HCT116 (cell line): ENCODE measurements around the gene ZSCAN5C. TPM values are rescaled to one million over a fixed set of nuclear protein-coding genes. Genes with fewer than 3 reads are reported as not detected.

Source experiments
- ATAC-seq: fragments of 200-7000 bp; cut with Tn5 transposase; 2 replicates; pipeline ENCODE4 v1.9.1; 2020; ENCODE audit warnings: mild to moderate bottlenecking, moderate library complexity
- Bru-seq: library from RNA; stranded (reverse); fragments of 400-500 nt; gene quantifications from one replicate; lab custom pipeline; 2021; lab: Mats Ljungman, UMichigan
- BruChase-seq, 2 experiments: library from RNA; stranded (reverse); fragments of 400-500 nt; gene quantifications; one replicate each; lab custom pipeline; 2021; lab: Mats Ljungman, UMichigan
- BruUV-seq: library from RNA; stranded (reverse); fragments of 400-500 nt; replicated peaks from 2 replicates; lab custom pipeline; 2021; lab: Mats Ljungman, UMichigan
- CTCF ChIA-PET: fragments of 300-600 bp; sonication (Branson Sonifier 250); formaldehyde crosslinking; loops from one replicate; lab custom pipeline; 2021; ENCODE audit warnings: antibody characterized with exemption; lab: Charles Lee
- POLR2A ChIA-PET: fragments of 300-600, 350-600 bp; sonication (Branson Sonifier 250); formaldehyde crosslinking; loops from one replicate; lab custom pipeline; 2021; ENCODE audit warnings: antibody characterized with exemption; lab: Charles Lee
- RAD21 ChIA-PET, 2 experiments: fragments of 300-600 bp; sonication (Branson Sonifier 250); formaldehyde crosslinking; loops; one replicate each; lab custom pipeline; 2023; ENCODE audit warnings: low total read pairs in 2 of 2; ENCODE audit not compliant: uncharacterized antibody in 2 of 2, unreplicated experiment in 2 of 2, low non-redundant PET in 1 of 2; lab: Charles Lee
- DNase-seq: peaks from one replicate; pipeline ENCODE4 v3.0.0-alpha.2; 2010; ENCODE audit warnings: low read depth, low spot score
- H2AFZ ChIP-seq: fragments of 200-600 bp; shearing (Covaris generic), sonication (generic); 2 replicates; pipeline ENCODE4 v1.6.1; 2017; ENCODE audit warnings: low read depth, mixed run types, mixed read lengths, antibody characterized with exemption, low read length; ENCODE audit not compliant: poor library complexity, severe bottlenecking
- H3K27ac ChIP-seq: 2 replicates; pipeline ENCODE4 v1.5.1; 2012; ENCODE audit warnings: low read depth, low read length
- H3K27me3 ChIP-seq: fragments of 200-600 bp; sonication (generic); 2 replicates; pipeline ENCODE4 v1.6.1; 2016; ENCODE audit warnings: mixed run types, low read length, mixed read lengths; ENCODE audit not compliant: insufficient read depth
- H3K36me3 ChIP-seq, 2 experiments: fragments of 200-500 bp in 1 of 2; fragments of 200-600 bp in 1 of 2; sonication (Bioruptor generic) in 1 of 2; sonication (generic) in 1 of 2; 2 replicates each; pipeline versions ENCODE4 v1.5.1 to v1.6.1; 2014 to 2016; ENCODE audit warnings: low read length in 2 of 2, inconsistent platforms in 1 of 2, mixed read lengths in 1 of 2, mixed run types in 1 of 2; ENCODE audit not compliant: insufficient read depth in 2 of 2, control insufficient read depth in 1 of 2
- H3K4me1 ChIP-seq, 2 experiments: fragments of 200-600 bp in 1 of 2; sonication (generic) in 1 of 2; 2 replicates each; pipeline versions ENCODE4 v1.5.1 to v1.6.1; 2012 to 2017; ENCODE audit warnings: low read length in 2 of 2, inconsistent platforms in 1 of 2, mild to moderate bottlenecking in 1 of 2, mixed read lengths in 1 of 2, mixed run types in 1 of 2, moderate library complexity in 1 of 2; ENCODE audit not compliant: insufficient read depth in 2 of 2, control insufficient read depth in 1 of 2
- H3K4me2 ChIP-seq: fragments of 200-600 bp; sonication (generic); 2 replicates; pipeline ENCODE4 v1.6.1; 2017; ENCODE audit warnings: mixed run types, low read length, mixed read lengths
- H3K4me3 ChIP-seq, 2 experiments: fragments of 200-600 bp in 1 of 2; sonication (generic) in 1 of 2; replicated peaks in 1 of 2; 2 replicates each; pipeline ENCODE4 v1.5.1; 2011 to 2016; ENCODE audit warnings: low read length in 2 of 2, control low read depth in 1 of 2, low read depth in 1 of 2, mild to moderate bottlenecking in 1 of 2, mixed read lengths in 1 of 2, mixed run types in 1 of 2
- H3K79me2 ChIP-seq: fragments of 200-600 bp; sonication (generic); 2 replicates; pipeline ENCODE4 v1.6.1; 2017; ENCODE audit warnings: mild to moderate bottlenecking, mixed run types, low read length, moderate library complexity, mixed read lengths; ENCODE audit not compliant: insufficient read depth
- H3K9ac ChIP-seq: fragments of 200-600 bp; sonication (generic); 2 replicates; pipeline ENCODE4 v1.6.1; 2016; ENCODE audit warnings: low read length, mixed read lengths
- H3K9me2 ChIP-seq: fragments of 200-600 bp; sonication (generic), shearing (Covaris generic); 2 replicates; pipeline ENCODE4 v1.6.1; 2017; ENCODE audit warnings: mixed run types, mild to moderate bottlenecking, moderate library complexity; ENCODE audit not compliant: insufficient read depth
- H3K9me3 ChIP-seq, 2 experiments: fragments of 200-500 bp in 1 of 2; fragments of 200-600 bp in 1 of 2; sonication (Bioruptor generic) in 1 of 2; sonication (generic) in 1 of 2; 2 replicates each; pipeline ENCODE4 v1.6.1; 2014 to 2017; ENCODE audit warnings: low read length in 2 of 2, mixed read lengths in 2 of 2, inconsistent platforms in 1 of 2, low read depth in 1 of 2, mild to moderate bottlenecking in 1 of 2, mixed run types in 1 of 2, moderate library complexity in 1 of 2; ENCODE audit not compliant: control insufficient read depth in 1 of 2, insufficient read depth in 1 of 2
- H4K20me1 ChIP-seq: fragments of 200-600 bp; sonication (generic), shearing (Covaris generic); 2 replicates; pipeline ENCODE4 v1.6.1; 2017; ENCODE audit warnings: mixed run types, mild to moderate bottlenecking, moderate library complexity; ENCODE audit not compliant: insufficient read depth
- CBX3 ChIP-seq: IDR thresholded peaks from 2 replicates; pipeline ENCODE4 v1.6.1; 2012; ENCODE audit warnings: low read depth
- CEBPB ChIP-seq: IDR thresholded peaks from 2 replicates; pipeline ENCODE4 v1.6.1; 2012; ENCODE audit warnings: low read depth
- CTCF ChIP-seq, 3 experiments: fragments of 200-600 bp in 1 of 3; sonication (generic) in 1 of 3; IDR thresholded peaks in 2 of 3; conservative IDR thresholded peaks in 1 of 3; 2 replicates each; pipeline ENCODE4 v1.5.1; 2012 to 2017; ENCODE audit warnings: low read depth in 2 of 3, low read length in 2 of 3, antibody characterized with exemption in 1 of 3, borderline replicate concordance in 1 of 3, control low read depth in 1 of 3, mild to moderate bottlenecking in 1 of 3, mixed read lengths in 1 of 3, mixed run types in 1 of 3, moderate library complexity in 1 of 3; ENCODE audit not compliant: insufficient read depth in 1 of 3
- EZH2 ChIP-seq: fragments of 200-600 bp; sonication (generic); IDR thresholded peaks from 2 replicates; pipeline ENCODE4 v1.6.1; 2017; ENCODE audit warnings: antibody characterized with exemption, mixed run types
- EZH2phosphoT487 ChIP-seq: fragments of 200-600 bp; IDR thresholded peaks from 2 replicates; pipeline ENCODE4 v1.6.1; 2018; ENCODE audit warnings: antibody characterized with exemption, borderline replicate concordance
- RAD21 ChIP-seq: IDR thresholded peaks from 2 replicates; pipeline ENCODE4 v1.6.1; 2012; ENCODE audit warnings: low read depth, mild to moderate bottlenecking
- SIN3A ChIP-seq: IDR thresholded peaks from 2 replicates; pipeline ENCODE4 v1.6.1; 2012; ENCODE audit warnings: low read depth
- TCF7L2 ChIP-seq: IDR thresholded peaks from 2 replicates; pipeline ENCODE4 v1.7.0; 2011; ENCODE audit warnings: borderline replicate concordance, inconsistent platforms; ENCODE audit not compliant: insufficient read depth, insufficient read length; ENCODE audit errors: extremely low read depth
- ZNF274 ChIP-seq: fragments of 200-500 bp; sonication (Bioruptor generic); IDR thresholded peaks from 2 replicates; pipeline ENCODE4 v1.6.1; 2014; ENCODE audit warnings: mild to moderate bottlenecking, low read depth, low read length, inconsistent platforms
- intact Hi-C: fragments of 100-400 bp; cut with micrococcal nuclease; formaldehyde crosslinking; loops from 2 replicates; pipeline ENCODE4 v1.10.0; 2022
- long read RNA-seq: library from polyadenylated mRNA; unstranded; transcript quantifications from one replicate; pipeline ENCODE4 v2.0.0, GENCODE V29; 2021; ENCODE audit not compliant: unreplicated experiment
- polyA plus RNA-seq: library from polyadenylated mRNA; unstranded; fragments of >200 nt; gene quantifications from 2 replicates; pipeline ENCODE4 v1.2.1, GENCODE V29; 2012; ENCODE audit warnings: missing spikeins
- total RNA-seq: library from RNA; stranded (reverse); gene quantifications from one replicate; pipeline ENCODE4 v1.2.1, GENCODE V29; 2021; ENCODE audit not compliant: unreplicated experiment
- TF ChIP-seq, protein P1 (sequence below): IDR thresholded peaks from 2 replicates; pipeline ENCODE4 v1.6.1; 2012; ENCODE audit warnings: low read depth

Gene ZSCAN5C
- total RNA-seq (not detected), Bru-seq, nascent RNA (not detected), BruChase-seq, experiment 1, labeled RNA remaining after a 6-hour chase (not detected), BruChase-seq, experiment 2, labeled RNA remaining after a 2-hour chase (not detected)
- polyA plus RNA-seq: not detected in 2 replicates
- long read RNA-seq: 0 reads

DNA sequence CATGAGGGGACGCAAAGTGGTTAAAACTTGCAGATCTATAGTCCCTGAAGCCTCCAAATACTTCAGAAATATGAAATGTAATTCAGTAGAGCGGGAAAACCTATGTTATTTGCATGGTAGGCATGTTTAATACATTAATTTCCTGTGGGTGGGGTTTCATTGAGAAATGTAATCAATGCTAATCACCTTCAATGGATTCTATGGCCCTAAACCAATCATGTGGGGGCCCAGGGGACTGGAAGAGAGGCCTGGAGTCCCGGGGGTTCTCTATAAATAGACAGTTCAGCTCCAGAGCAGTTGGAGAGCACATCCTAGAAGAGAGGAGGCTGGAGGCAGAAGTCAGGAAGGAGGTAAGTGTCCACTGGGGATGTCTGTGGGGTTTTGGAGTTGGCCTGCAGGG lies at the start of gene ZSCAN5C:
Gene ZSCAN5C (plus strand): TSS at position 301 of the 400 bp plus-strand sequence. CDS start 3,641 bp downstream, outside the sequence.
- Histone ChIP-seq H3K27me3 (peaks cover 8% of the 10 kb centered on the region), H3K9ac (no peak within 1 kb of the TSS), H2AFZ (no peak within 1 kb of the TSS), H3K4me1 (no peaks in the 10 kb centered on the region), H3K9me3 (no peaks in the 10 kb centered on the region), H4K20me1 (no peaks in the 10 kb centered on the region), H3K79me2 (no peaks in the 10 kb centered on the region), H3K4me3 (no peak within 1 kb of the TSS), H3K36me3 (no peaks in the 10 kb centered on the region), H3K27ac (no peak within 1 kb of the TSS), H3K4me2 (no peak within 1 kb of the TSS)
- ChIA-PET CTCF (no interaction called here), RAD21 (no interaction called here)
- intact Hi-C loops: no loop called here
- DNase-seq: no peak
- TF ChIP-seq SIN3A: no peak
- no peak for TF ChIP-seq TCF7L2
- TF ChIP-seq EZH2: no peak
- TF ChIP-seq EZH2phosphoT487: no peak
- TF ChIP-seq, protein P1, sequence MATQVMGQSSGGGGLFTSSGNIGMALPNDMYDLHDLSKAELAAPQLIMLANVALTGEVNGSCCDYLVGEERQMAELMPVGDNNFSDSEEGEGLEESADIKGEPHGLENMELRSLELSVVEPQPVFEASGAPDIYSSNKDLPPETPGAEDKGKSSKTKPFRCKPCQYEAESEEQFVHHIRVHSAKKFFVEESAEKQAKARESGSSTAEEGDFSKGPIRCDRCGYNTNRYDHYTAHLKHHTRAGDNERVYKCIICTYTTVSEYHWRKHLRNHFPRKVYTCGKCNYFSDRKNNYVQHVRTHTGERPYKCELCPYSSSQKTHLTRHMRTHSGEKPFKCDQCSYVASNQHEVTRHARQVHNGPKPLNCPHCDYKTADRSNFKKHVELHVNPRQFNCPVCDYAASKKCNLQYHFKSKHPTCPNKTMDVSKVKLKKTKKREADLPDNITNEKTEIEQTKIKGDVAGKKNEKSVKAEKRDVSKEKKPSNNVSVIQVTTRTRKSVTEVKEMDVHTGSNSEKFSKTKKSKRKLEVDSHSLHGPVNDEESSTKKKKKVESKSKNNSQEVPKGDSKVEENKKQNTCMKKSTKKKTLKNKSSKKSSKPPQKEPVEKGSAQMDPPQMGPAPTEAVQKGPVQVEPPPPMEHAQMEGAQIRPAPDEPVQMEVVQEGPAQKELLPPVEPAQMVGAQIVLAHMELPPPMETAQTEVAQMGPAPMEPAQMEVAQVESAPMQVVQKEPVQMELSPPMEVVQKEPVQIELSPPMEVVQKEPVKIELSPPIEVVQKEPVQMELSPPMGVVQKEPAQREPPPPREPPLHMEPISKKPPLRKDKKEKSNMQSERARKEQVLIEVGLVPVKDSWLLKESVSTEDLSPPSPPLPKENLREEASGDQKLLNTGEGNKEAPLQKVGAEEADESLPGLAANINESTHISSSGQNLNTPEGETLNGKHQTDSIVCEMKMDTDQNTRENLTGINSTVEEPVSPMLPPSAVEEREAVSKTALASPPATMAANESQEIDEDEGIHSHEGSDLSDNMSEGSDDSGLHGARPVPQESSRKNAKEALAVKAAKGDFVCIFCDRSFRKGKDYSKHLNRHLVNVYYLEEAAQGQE: no peak
- TF ChIP-seq RAD21: no peak
- TF ChIP-seq CTCF (IDR thresholded peaks at IDR 0.05 in 2 of 3, conservative IDR thresholded peaks at IDR 0.05 in 1 of 3; ENCODE audit: borderline replicate concordance in 1 of 3, insufficient read depth in 1 of 3, low read depth in 2 of 3, low read length in 2 of 3): no peak
- TF ChIP-seq ZNF274: no peak
- TF ChIP-seq CBX3: no peak
- TF ChIP-seq CEBPB: no peak
- TF ChIP-seq, all 23 proteins: peak for 0
- no peak for ATAC-seq
- POLR2A ChIA-PET: no interaction called here
- BruUV-seq: no TSS peak
- no peaks in the 10 kb centered on the region for H3K9me2 ChIP-seq
